RWPE2 (cell line): ENCODE results near the gene TNKS1BP1.
A peak's percentile ranks its signal among the peaks of the same experiment; 100 is the strongest.

ENCODE experiments used
- ATAC-seq: fragments of 200-7000 bp; cut with Tn5 transposase; 3 replicates; pipeline ENCODE4 v1.9.1; 2021; ENCODE audit warnings: low read depth
- DNase-seq: peaks from one replicate; pipeline ENCODE4 v3.0.0-alpha.2; 2020; ENCODE audit warnings: low spot score
- H3K27ac ChIP-seq: fragments of 450-650 bp; 2 replicates; pipeline ENCODE4 v1.5.1; 2017; ENCODE audit warnings: mild to moderate bottlenecking; ENCODE audit not compliant: poor library complexity, severe bottlenecking
- H3K27me3 ChIP-seq: fragments of 250-450 bp; sonication (Bioruptor Pico); 2 replicates; pipeline ENCODE4 v1.5.1; 2021; ENCODE audit warnings: mild to moderate bottlenecking, moderate library complexity; ENCODE audit not compliant: insufficient read depth, poor library complexity, severe bottlenecking
- H3K36me3 ChIP-seq: fragments of 250-450 bp; sonication (Bioruptor Pico); 2 replicates; pipeline ENCODE4 v1.5.1; 2020; ENCODE audit warnings: low read depth, mild to moderate bottlenecking, moderate library complexity
- H3K4me1 ChIP-seq: fragments of 250-450 bp; sonication (Bioruptor Pico); 2 replicates; pipeline ENCODE4 v1.5.1; 2021; ENCODE audit warnings: mild to moderate bottlenecking, moderate library complexity; ENCODE audit not compliant: insufficient read depth, poor library complexity, severe bottlenecking
- H3K4me3 ChIP-seq: fragments of 250-450 bp; sonication (Bioruptor Pico); 2 replicates; pipeline ENCODE4 v1.5.1; 2021; ENCODE audit warnings: mild to moderate bottlenecking, moderate library complexity; ENCODE audit not compliant: severe bottlenecking
- H3K9me3 ChIP-seq: fragments of 250-450 bp; sonication (Bioruptor Pico); 2 replicates; pipeline ENCODE4 v1.5.1; 2021; ENCODE audit warnings: mild to moderate bottlenecking, moderate library complexity; ENCODE audit not compliant: severe bottlenecking
- CTCF ChIP-seq: fragments of 450-650 bp; IDR thresholded peaks from one replicate; pipeline ENCODE4 v1.5.1; 2017; ENCODE audit warnings: mild to moderate bottlenecking, moderate library complexity; ENCODE audit not compliant: poor library complexity, severe bottlenecking

TNKS1BP1 gene

GRCh38 chr11:57311109-57311936, 13.4 kb downstream of the TNKS1BP1 start:
- peak overlapping the region; percentile 41 for H3K4me3 ChIP-seq
- TF ChIP-seq CTCF = no peak
- ATAC-seq (peak; percentile 90), DNase-seq (peak; percentile 97)
- H3K36me3 ChIP-seq = peaks cover 77% of the 10 kb centered on the region
- H3K9me3 ChIP-seq = no peaks in the 10 kb centered on the region
- no peaks in the 10 kb centered on the region for H3K27me3 ChIP-seq
- peaks cover 39% of the 10 kb centered on the region for H3K4me1 ChIP-seq
- peak overlapping the region; percentile 87 for H3K27ac ChIP-seq

GRCh38 chr11:57310630-57311086, 14.1 kb downstream of the TNKS1BP1 start:
- peaks cover 46% of the 10 kb centered on the region for H3K4me1 ChIP-seq
- TF ChIP-seq CTCF = no peak
- DNase-seq (no peak), ATAC-seq (no peak)
- H3K36me3 ChIP-seq = peaks cover 77% of the 10 kb centered on the region
- H3K27ac ChIP-seq = peak overlapping the region; percentile 87
- no peaks in the 10 kb centered on the region for H3K27me3 ChIP-seq
- no peaks in the 10 kb centered on the region for H3K9me3 ChIP-seq
- peak overlapping the region; percentile 41 for H3K4me3 ChIP-seq

- DNase-seq (no peak), ATAC-seq (no peak)
- no peaks in the 10 kb centered on the region for H3K27me3 ChIP-seq
- H3K4me3 ChIP-seq = no peak overlapping the region
- peaks cover 52% of the 10 kb centered on the region for H3K4me1 ChIP-seq
- H3K27ac ChIP-seq = peak overlapping the region; percentile 87
- TF ChIP-seq CTCF = no peak
- H3K36me3 ChIP-seq = peaks cover 77% of the 10 kb centered on the region
- no peaks in the 10 kb centered on the region for H3K9me3 ChIP-seq
These were observed 14.7 kb downstream of the TNKS1BP1 start for GRCh38 chr11:57310091-57310490.

- H3K4me1 ChIP-seq = peaks cover 57% of the 10 kb centered on the region
These were observed 15.4 kb downstream of the TNKS1BP1 start for GRCh38 chr11:57309106-57310059.

More at GRCh38 chr11:57309106-57310059, 15.4 kb downstream of the TNKS1BP1 start:
- ATAC-seq (no peak), DNase-seq (no peak)
- Histone ChIP-seq H3K9me3 (no peaks in the 10 kb centered on the region), H3K4me3 (no peak overlapping the region), H3K27me3 (no peaks in the 10 kb centered on the region), H3K36me3 (peaks cover 73% of the 10 kb centered on the region), H3K27ac (peak overlapping the region; percentile 87)
- TF ChIP-seq CTCF = no peak
